ENCODE measurements around the gene GLG1. TPM values are rescaled to one million over a fixed set of nuclear protein-coding genes. Genes with fewer than 3 reads are reported as not detected.
"Not testable (repeated sequence)": the region's sequence is repeated elsewhere in the genome, so short reads cannot be mapped to it uniquely, and the experiment has no call there.

The GLG1 gene
- total RNA-seq, 1 experiment from 2014 or later: 135 TPM

DNA sequence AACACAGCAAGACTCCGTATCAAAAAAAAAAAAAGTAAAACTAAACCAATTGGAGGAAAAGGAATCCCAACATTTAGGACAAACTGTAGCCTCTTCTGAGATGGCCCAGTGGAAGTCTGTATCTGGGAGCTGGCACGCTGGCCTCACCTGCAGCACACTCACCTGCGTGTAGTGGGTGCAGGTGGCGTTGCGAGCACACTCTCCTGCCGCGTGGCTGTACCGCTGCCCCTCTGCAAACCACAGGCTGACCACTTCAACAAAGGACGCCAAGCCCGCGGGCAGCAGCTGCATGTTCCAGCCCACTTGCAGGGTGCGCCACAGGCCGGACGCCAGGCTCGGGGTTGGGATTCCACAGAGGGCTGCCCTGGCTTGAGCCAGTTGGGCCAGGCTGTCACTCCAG is 189.0 kb downstream of the GLG1 start:
- not testable (repeated sequence) for H2BK15ac ChIP-seq (ENCODE audit: low read depth, low read length); H4K5ac ChIP-seq (ENCODE audit: insufficient read length, low read depth, low read length); H4K20me1 ChIP-seq (ENCODE audit: control insufficient read depth, insufficient read depth, insufficient read length); H3K9me3 Mint-ChIP-seq; H4K8ac ChIP-seq (replicated peaks; ENCODE audit: insufficient read length, low read depth, low read length); H3K4me2 ChIP-seq (ENCODE audit: insufficient read depth, insufficient read length, low read length); H4K91ac ChIP-seq (ENCODE audit: insufficient read length, low read depth, low read length); H3K4ac ChIP-seq (ENCODE audit: low read depth, low read length); H3K56ac ChIP-seq (ENCODE audit: insufficient read length, low read depth, low read length); H3K23me2 ChIP-seq (ENCODE audit: insufficient read length, low read depth, low read length, poor library complexity, severe bottlenecking); H3K9me3 ChIP-seq (ENCODE audit: control insufficient read depth, low read depth, low read length); H3K9ac ChIP-seq (ENCODE audit: extremely low read depth, insufficient read length, low read length); H2AK5ac ChIP-seq (ENCODE audit: insufficient read length, low read length); H3K4me1 ChIP-seq (ENCODE audit: insufficient read depth, low read length); DNase-seq; H3K4me1 Mint-ChIP-seq; H3K27me3 ChIP-seq (ENCODE audit: insufficient read depth, low read length); H3K14ac ChIP-seq (ENCODE audit: insufficient read depth, low read length); H3K27ac Mint-ChIP-seq; H2BK5ac ChIP-seq (ENCODE audit: insufficient read length, low read length); H2BK12ac ChIP-seq (ENCODE audit: insufficient read length, low read depth, low read length); H2BK120ac ChIP-seq (ENCODE audit: low read depth, low read length, poor library complexity, severe bottlenecking); H3K4me3 Mint-ChIP-seq; H3T11ph ChIP-seq (ENCODE audit: low read length); H3K36me3 Mint-ChIP-seq (ENCODE audit: insufficient read depth in 1 of 3, low read depth in 3 of 3); H3K18ac ChIP-seq (ENCODE audit: insufficient read length, low read depth, low read length); H3K23ac ChIP-seq (ENCODE audit: insufficient read length, low read depth, low read length); H3K79me1 ChIP-seq (ENCODE audit: insufficient read depth, low read depth, low read length, poor library complexity, severe bottlenecking); H2BK20ac ChIP-seq (ENCODE audit: low read depth, low read length, poor library complexity, severe bottlenecking); H3K79me2 ChIP-seq (ENCODE audit: insufficient read depth, low read length); H3K27me3 Mint-ChIP-seq (ENCODE audit: low read depth); H3K27ac ChIP-seq (ENCODE audit: insufficient read length, low read depth, low read length); H2AFZ ChIP-seq (ENCODE audit: low read length)
- WGBS (ENCODE audit: extremely low coverage, insufficient read length, low lambda C conversion rate): no CpG with 5 or more reads among the region's 15 CpGs

- not testable (repeated sequence) for H3K9ac ChIP-seq (ENCODE audit: extremely low read depth, insufficient read length, low read length); H3K23me2 ChIP-seq (ENCODE audit: insufficient read length, low read depth, low read length, poor library complexity, severe bottlenecking); H2BK120ac ChIP-seq (ENCODE audit: low read depth, low read length, poor library complexity, severe bottlenecking); H3K27me3 Mint-ChIP-seq (ENCODE audit: low read depth); H2BK5ac ChIP-seq (ENCODE audit: insufficient read length, low read length); H4K91ac ChIP-seq (ENCODE audit: insufficient read length, low read depth, low read length); H3K4ac ChIP-seq (ENCODE audit: low read depth, low read length); H3K4me1 ChIP-seq (ENCODE audit: insufficient read depth, low read length); H3K9me3 ChIP-seq (ENCODE audit: control insufficient read depth, low read depth, low read length); H4K8ac ChIP-seq (replicated peaks; ENCODE audit: insufficient read length, low read depth, low read length); H3K56ac ChIP-seq (ENCODE audit: insufficient read length, low read depth, low read length); H3K27ac Mint-ChIP-seq; H3K27ac ChIP-seq (ENCODE audit: insufficient read length, low read depth, low read length); H2BK15ac ChIP-seq (ENCODE audit: low read depth, low read length); H3K14ac ChIP-seq (ENCODE audit: insufficient read depth, low read length); H3K79me2 ChIP-seq (ENCODE audit: insufficient read depth, low read length); H4K20me1 ChIP-seq (ENCODE audit: control insufficient read depth, insufficient read depth, insufficient read length); H2BK12ac ChIP-seq (ENCODE audit: insufficient read length, low read depth, low read length); H3K18ac ChIP-seq (ENCODE audit: insufficient read length, low read depth, low read length); H2AK5ac ChIP-seq (ENCODE audit: insufficient read length, low read length); H3K27me3 ChIP-seq (ENCODE audit: insufficient read depth, low read length); H4K5ac ChIP-seq (ENCODE audit: insufficient read length, low read depth, low read length); H3K4me1 Mint-ChIP-seq; H3T11ph ChIP-seq (ENCODE audit: low read length); H2AFZ ChIP-seq (ENCODE audit: low read length); H3K36me3 Mint-ChIP-seq (ENCODE audit: insufficient read depth in 1 of 3, low read depth in 3 of 3); H3K23ac ChIP-seq (ENCODE audit: insufficient read length, low read depth, low read length); H3K4me3 Mint-ChIP-seq; H2BK20ac ChIP-seq (ENCODE audit: low read depth, low read length, poor library complexity, severe bottlenecking); H3K4me2 ChIP-seq (ENCODE audit: insufficient read depth, insufficient read length, low read length); H3K79me1 ChIP-seq (ENCODE audit: insufficient read depth, low read depth, low read length, poor library complexity, severe bottlenecking); H3K9me3 Mint-ChIP-seq; DNase-seq
- no CpG with 5 or more reads among the region's 7 CpGs for WGBS (ENCODE audit: extremely low coverage, insufficient read length, low lambda C conversion rate)
These were observed 193.0 kb downstream of the GLG1 start for GRCh38 chr16:74413920-74414319.

Measured in H9 (cell line).